IMR-90 (cell line): ENCODE measurements around the gene DDR1. TPM values are rescaled to one million over a fixed set of nuclear protein-coding genes. Genes with fewer than 3 reads are reported as not detected.

Experiments
- ATAC-seq: fragments of 200-7000 bp; cut with Tn5 transposase; 2 replicates; pipeline ENCODE4 v1.9.1; 2020; ENCODE audit warnings: low read depth, mild to moderate bottlenecking, moderate library complexity
- BruUV-seq: library from RNA; stranded (reverse); fragments of 400-500 nt; replicated peaks from 2 replicates; lab custom pipeline; 2021; lab: Mats Ljungman, UMichigan
- CTCF ChIA-PET: fragments of 300-600 bp; formaldehyde crosslinking; extraction: SDS; loops from one replicate; lab custom pipeline; 2021; ENCODE audit warnings: antibody characterized with exemption; lab: Yijun Ruan, JAX
- POLR2A ChIA-PET: fragments of 300-600 bp; sonication (Branson Sonifier 250); formaldehyde crosslinking; loops from one replicate; lab custom pipeline; 2022; ENCODE audit warnings: antibody characterized with exemption; ENCODE audit not compliant: unreplicated experiment; lab: Charles Lee
- DNase-seq: peaks from one replicate; pipeline ENCODE4 v3.0.0; 2013
- H2AFZ ChIP-seq: replicated peaks from 2 replicates; pipeline ENCODE3; 2013; ENCODE audit warnings: low read length, mild to moderate bottlenecking; ENCODE audit not compliant: poor library complexity
- H2AK5ac ChIP-seq: 2 replicates; pipeline ENCODE4 v1.6.1; 2013; ENCODE audit warnings: low read depth, low read length, inconsistent platforms
- H2AK9ac ChIP-seq: replicated peaks from 2 replicates; pipeline ENCODE3; 2013; ENCODE audit warnings: mild to moderate bottlenecking, low read depth, low read length, moderate library complexity; ENCODE audit not compliant: poor library complexity
- H2BK120ac ChIP-seq: 2 replicates; pipeline ENCODE4 v1.6.1; 2013; ENCODE audit warnings: low read depth, low read length, inconsistent platforms
- H2BK15ac ChIP-seq: 3 replicates; pipeline ENCODE4 v1.6.1; 2013; ENCODE audit warnings: low read depth, low read length, inconsistent platforms
- H2BK20ac ChIP-seq: 2 replicates; pipeline ENCODE4 v1.6.1; 2013; ENCODE audit warnings: low read depth, mild to moderate bottlenecking, inconsistent platforms, low read length, moderate library complexity
- H2BK5ac ChIP-seq: 2 replicates; pipeline ENCODE4 v1.6.1; 2013; ENCODE audit warnings: mild to moderate bottlenecking, low read depth, low read length, inconsistent platforms; ENCODE audit not compliant: poor library complexity, severe bottlenecking
- H3K14ac ChIP-seq: replicated peaks from 2 replicates; pipeline ENCODE4 v1.6.1; 2013; ENCODE audit warnings: low read depth, low read length, inconsistent platforms
- H3K18ac ChIP-seq: 2 replicates; pipeline ENCODE4 v1.6.1; 2013; ENCODE audit warnings: low read depth, low read length, control low read depth
- H3K23ac ChIP-seq: 2 replicates; pipeline ENCODE4 v1.6.1; 2013; ENCODE audit warnings: low read depth, low read length, inconsistent platforms
- H3K27ac ChIP-seq: 2 replicates; pipeline ENCODE4 v1.5.1; 2013; ENCODE audit warnings: mild to moderate bottlenecking, control low read depth, low read length; ENCODE audit not compliant: insufficient read depth
- H3K27me3 ChIP-seq: 2 replicates; pipeline ENCODE4 v1.6.1; 2013; ENCODE audit warnings: low read length; ENCODE audit not compliant: control insufficient read depth, insufficient read depth
- H3K36me3 ChIP-seq: 2 replicates; pipeline ENCODE4 v1.6.1; 2013; ENCODE audit warnings: low read length, mixed read lengths; ENCODE audit not compliant: control insufficient read depth, insufficient read depth
- H3K4ac ChIP-seq: 2 replicates; pipeline ENCODE4 v1.6.1; 2013; ENCODE audit warnings: low read depth, low read length, inconsistent platforms
- H3K4me1 ChIP-seq: 2 replicates; pipeline ENCODE4 v1.6.1; 2013; ENCODE audit warnings: low read length, mixed read lengths; ENCODE audit not compliant: control insufficient read depth, insufficient read depth
- H3K4me2 ChIP-seq: 2 replicates; pipeline ENCODE4 v1.6.1; 2013; ENCODE audit warnings: low read depth, mild to moderate bottlenecking, control low read depth, low read length, moderate library complexity
- H3K4me3 ChIP-seq: 2 replicates; pipeline ENCODE4 v1.5.1; 2013; ENCODE audit warnings: low read depth, mild to moderate bottlenecking, control low read depth, low read length, moderate library complexity; ENCODE audit not compliant: insufficient read depth
- H3K56ac ChIP-seq: 2 replicates; pipeline ENCODE4 v1.6.1; 2013; ENCODE audit warnings: low read length, inconsistent platforms; ENCODE audit not compliant: insufficient read depth; ENCODE audit errors: extremely low read depth
- H3K79me1 ChIP-seq, 2 experiments: 2 replicates each; pipeline ENCODE4 v1.6.1; 2013; ENCODE audit warnings: low read length in 2 of 2, inconsistent platforms in 1 of 2, low read depth in 1 of 2
- H3K9ac ChIP-seq: 2 replicates; pipeline ENCODE4 v1.6.1; 2013; ENCODE audit warnings: low read depth, low read length, control low read depth
- H3K9me1 ChIP-seq: 2 replicates; pipeline ENCODE4 v1.6.1; 2013; ENCODE audit warnings: low read length, inconsistent platforms; ENCODE audit not compliant: insufficient read depth
- H3K9me3 ChIP-seq: 2 replicates; pipeline ENCODE4 v1.6.1; 2013; ENCODE audit warnings: low read length; ENCODE audit not compliant: control insufficient read depth, insufficient read depth
- H4K20me1 ChIP-seq: 2 replicates; pipeline ENCODE4 v1.6.1; 2013; ENCODE audit warnings: low read length, inconsistent platforms; ENCODE audit not compliant: insufficient read depth
- H4K5ac ChIP-seq: 2 replicates; pipeline ENCODE4 v1.6.1; 2013; ENCODE audit warnings: mild to moderate bottlenecking, low read depth, low read length, control low read depth
- H4K8ac ChIP-seq, 2 experiments: 2 replicates each; pipeline ENCODE4 v1.6.1; 2013; ENCODE audit warnings: low read depth in 2 of 2, low read length in 2 of 2, control low read depth in 1 of 2, inconsistent platforms in 1 of 2
- H4K91ac ChIP-seq: 2 replicates; pipeline ENCODE4 v1.6.1; 2013; ENCODE audit warnings: low read depth, low read length, inconsistent platforms; ENCODE audit not compliant: insufficient read depth
- BHLHE40 ChIP-seq: fragments of 150-350 bp; IDR thresholded peaks from 2 replicates; pipeline ENCODE4 v1.6.1; 2016; ENCODE audit warnings: mild to moderate bottlenecking, low read depth, low read length
- CEBPB ChIP-seq: IDR thresholded peaks from 2 replicates; pipeline ENCODE4 v1.6.1; 2012; ENCODE audit warnings: low read depth, low read length, improper control_type of control experiment
- CHD1 ChIP-seq: IDR thresholded peaks from 2 replicates; pipeline ENCODE4 v1.6.1; 2012; ENCODE audit warnings: low read depth, low read length, improper control_type of control experiment
- CTCF ChIP-seq: conservative IDR thresholded peaks from 2 replicates; pipeline ENCODE4 v1.5.1; 2012; ENCODE audit warnings: mild to moderate bottlenecking, low read depth, low read length, improper control_type of control experiment
- FOS ChIP-seq: fragments of 150-350 bp; IDR thresholded peaks from 2 replicates; pipeline ENCODE4 v1.6.1; 2016; ENCODE audit warnings: low read depth, low read length
- MAFK ChIP-seq: IDR thresholded peaks from 2 replicates; pipeline ENCODE4 v1.6.1; 2012; ENCODE audit warnings: low read depth, low read length, improper control_type of control experiment
- MAZ ChIP-seq: IDR thresholded peaks from 2 replicates; pipeline ENCODE4 v1.6.1; 2012; ENCODE audit warnings: low read depth, mild to moderate bottlenecking, low read length, improper control_type of control experiment, moderate library complexity, borderline replicate concordance
- MXI1 ChIP-seq: IDR thresholded peaks from 2 replicates; pipeline ENCODE4 v1.6.1; 2012; ENCODE audit warnings: low read depth, mild to moderate bottlenecking, low read length, moderate library complexity, borderline replicate concordance
- NFE2L2 ChIP-seq: fragments of 150-350 bp; IDR thresholded peaks from 2 replicates; pipeline ENCODE4 v1.6.1; 2016; ENCODE audit warnings: low read depth, mild to moderate bottlenecking, low read length
- POLR2A ChIP-seq: IDR thresholded peaks from 2 replicates; pipeline ENCODE4 v1.6.1; 2012; ENCODE audit warnings: mild to moderate bottlenecking, low read depth, low read length
- RAD21 ChIP-seq: IDR thresholded peaks from 2 replicates; pipeline ENCODE4 v1.6.1; 2012; ENCODE audit warnings: low read length, improper control_type of control experiment
- RCOR1 ChIP-seq: IDR thresholded peaks from 2 replicates; pipeline ENCODE4 v1.6.1; 2012; ENCODE audit warnings: mild to moderate bottlenecking, low read length, improper control_type of control experiment; ENCODE audit not compliant: insufficient replicate concordance
- RFX5 ChIP-seq: IDR thresholded peaks from 2 replicates; pipeline ENCODE4 v1.8.0; 2012; ENCODE audit warnings: low read depth, mild to moderate bottlenecking, low read length, moderate library complexity
- SMC3 ChIP-seq: fragments of 150-350 bp; IDR thresholded peaks from 2 replicates; pipeline ENCODE4 v1.6.1; 2016; ENCODE audit warnings: low read depth, mild to moderate bottlenecking, antibody characterized with exemption, low read length, moderate library complexity
- USF2 ChIP-seq: fragments of 150-350 bp; IDR thresholded peaks from 2 replicates; pipeline ENCODE4 v1.6.1; 2017; ENCODE audit warnings: mild to moderate bottlenecking, antibody characterized with exemption, low read length, low read depth
- WGBS, 2 experiments: methylation state at CpG; one replicate each; pipeline versions ENCODE4 v1.1.5 to v1.1.7; 2013; ENCODE audit warnings: missing lambda C conversion rate in 2 of 2; ENCODE audit not compliant: insufficient read length in 1 of 2; ENCODE audit errors: extremely low coverage in 2 of 2; 5-methylcytosine and 5-hydroxymethylcytosine counted together
- dilution Hi-C: fragments of 300-500 bp; cut with HindIII; formaldehyde crosslinking; loops from one replicate; pipeline ENCODE4 v1.14.3; 2018; ENCODE audit warnings: low sequenced_read_pairs; ENCODE audit not compliant: unreplicated experiment
- in situ Hi-C: fragments of 300-500 bp; cut with MboI; formaldehyde crosslinking; loops from 3 replicates; pipeline ENCODE4 v1.14.3; 2019; ENCODE audit warnings: low sequenced_read_pairs, inconsistent platforms, mixed read lengths
- intact Hi-C: fragments of 100-400 bp; cut with micrococcal nuclease; formaldehyde crosslinking; loops from 2 replicates; pipeline ENCODE4 v1.10.0; 2022
- polyA plus RNA-seq, 3 experiments: library from polyadenylated mRNA; depleted of rRNA; stranded (reverse); fragments of >200 nt; gene quantifications; 2 replicates each; pipeline ENCODE4 v1.2.3, GENCODE V29; 2012; ENCODE audit warnings: low replicate concordance in 1 of 3
- total RNA-seq: library from RNA; depleted of rRNA; stranded (reverse); fragments of >200 nt; gene quantifications from 2 replicates; pipeline ENCODE4 v1.2.3, GENCODE V29; 2012

Gene DDR1
- total and polyA plus RNA-seq, 2 of the 4 experiments (the other 2 are of a cell fraction) = 5.6 to 19.6 TPM

- intact Hi-C loops (loop anchor here (1.0 to 10.0 kb wide), 2 partner anchors 86 to 281 kb away; no protein-coding TSS in a partner anchor), in situ Hi-C loops (no loop called here), dilution Hi-C loops (no loop called here)
- Histone ChIP-seq H3K4me2 (peak within 1 kb of the TSS; percentile 91), H3K56ac (peak within 1 kb of the TSS; percentile 85), H4K5ac (peak within 1 kb of the TSS; percentile 92), H2AK9ac (peak within 1 kb of the TSS; percentile 97), H2AK5ac (peak within 1 kb of the TSS; percentile 95), H3K36me3 (peaks cover 22% of the 10 kb centered on the region), H3K18ac (peak within 1 kb of the TSS; percentile 62), H4K91ac (peak within 1 kb of the TSS; percentile 90), H3K79me1 (peaks cover 7 to 13% of the 10 kb centered on the region in 2 experiments), H2AFZ (peak within 1 kb of the TSS; percentile 99), H3K27ac (peak within 1 kb of the TSS; percentile 82), H3K9me1 (no peaks in the 10 kb centered on the region), H3K9me3 (no peaks in the 10 kb centered on the region), H4K20me1 (no peaks in the 10 kb centered on the region), H3K4me3 (peak within 1 kb of the TSS; percentile 44), H3K27me3 (no peaks in the 10 kb centered on the region), H4K8ac (peak within 1 kb of the TSS; percentile 100), H3K9ac (peak within 1 kb of the TSS; percentile 90), H2BK5ac (peak within 1 kb of the TSS; percentile 84), H2BK15ac (peak within 1 kb of the TSS; percentile 44; the same call in 1 of the 3 replicates), H2BK20ac (no peak within 1 kb of the TSS), H3K14ac (peak within 1 kb of the TSS; percentile 97), H3K4me1 (peaks cover 12% of the 10 kb centered on the region), H3K23ac (peak within 1 kb of the TSS; percentile 92), H2BK120ac (peak within 1 kb of the TSS; percentile 51), H3K4ac (peak within 1 kb of the TSS; percentile 98)
- 0% methylated on average over 8 of the region's 52 CpGs; no CpG with 5 or more reads in 1 of the 2 experiments for WGBS, 2 experiments
- peak; percentile 97 for ATAC-seq
- ChIA-PET CTCF (interaction anchor here (0.8 to 3.6 kb wide), 11 partner anchors 12 to 173 kb away, joined by 3 to 31 read pairs (median 12); no protein-coding TSS in a partner anchor), POLR2A (interaction anchor here (0.7 to 0.8 kb wide), 2 partner anchors 168 to 299 kb away, joined by 3 to 10 read pairs; no protein-coding TSS in a partner anchor)
- peak; percentile 88 for DNase-seq
- TSS peak; percentile 55 for BruUV-seq
- TF ChIP-seq MAZ (peak; percentile 78; the same call in 1 of the 2 replicates), NFE2L2 (no peak), CHD1 (no peak), CEBPB (no peak), USF2 (peak; percentile 30; the same call in 1 of the 2 replicates), RFX5 (no peak), RAD21 (peak; percentile 50), BHLHE40 (no peak), RCOR1 (no peak), MXI1 (peak; percentile 70; the same call in 1 of the 2 replicates), MAFK (no peak), SMC3 (peak; percentile 45), POLR2A (peak; percentile 60; the same call in 1 of the 2 replicates), FOS (no peak), CTCF (peak; percentile 54)
Measured at GRCh38 chr6:30914076-30914853, 29.9 kb downstream of the DDR1 start, which contains the start of gene VARS2. Gene VARS2, plus strand, starts transcription at chr6:30914238. Its CDS starts 599 bp downstream, at chr6:30914837.
